DMS153 (cell line): ENCODE data around the gene PSMD11.
A peak's percentile ranks its signal among the peaks of the same experiment; 100 is the strongest.
"Not testable (repeated sequence)": the region's sequence is repeated elsewhere in the genome, so short reads cannot be mapped to it uniquely, and the experiment has no call there.

Source experiments
- DNase-seq: peaks from one replicate; lab custom pipeline; 2025; lab: John Stamatoyannopoulos, UW

The PSMD11 gene

GRCh38 chr17:32513579-32513978, 69.3 kb downstream of the PSMD11 start:
- no peak for DNase-seq

DNA sequence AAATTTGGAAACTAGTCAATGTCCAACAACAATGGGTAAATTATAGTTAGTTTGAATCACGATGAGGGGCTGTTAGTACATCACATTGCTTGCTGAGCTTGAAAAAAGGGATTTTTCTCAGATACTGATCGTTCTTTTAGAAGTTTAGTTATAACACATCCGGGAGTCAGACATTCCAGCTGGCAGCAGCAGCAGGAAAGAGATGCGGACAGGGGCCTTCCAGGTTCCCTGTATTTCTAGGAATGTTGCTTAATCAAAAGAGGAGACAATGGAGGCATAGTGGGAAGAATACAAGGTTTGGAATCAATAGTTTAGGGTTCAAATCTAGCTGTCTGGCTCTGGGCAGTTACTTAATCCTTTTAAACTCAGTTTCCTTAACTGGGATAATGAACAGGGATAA, 70.3 kb downstream of the PSMD11 start:
- DNase-seq: no peak

DNA sequence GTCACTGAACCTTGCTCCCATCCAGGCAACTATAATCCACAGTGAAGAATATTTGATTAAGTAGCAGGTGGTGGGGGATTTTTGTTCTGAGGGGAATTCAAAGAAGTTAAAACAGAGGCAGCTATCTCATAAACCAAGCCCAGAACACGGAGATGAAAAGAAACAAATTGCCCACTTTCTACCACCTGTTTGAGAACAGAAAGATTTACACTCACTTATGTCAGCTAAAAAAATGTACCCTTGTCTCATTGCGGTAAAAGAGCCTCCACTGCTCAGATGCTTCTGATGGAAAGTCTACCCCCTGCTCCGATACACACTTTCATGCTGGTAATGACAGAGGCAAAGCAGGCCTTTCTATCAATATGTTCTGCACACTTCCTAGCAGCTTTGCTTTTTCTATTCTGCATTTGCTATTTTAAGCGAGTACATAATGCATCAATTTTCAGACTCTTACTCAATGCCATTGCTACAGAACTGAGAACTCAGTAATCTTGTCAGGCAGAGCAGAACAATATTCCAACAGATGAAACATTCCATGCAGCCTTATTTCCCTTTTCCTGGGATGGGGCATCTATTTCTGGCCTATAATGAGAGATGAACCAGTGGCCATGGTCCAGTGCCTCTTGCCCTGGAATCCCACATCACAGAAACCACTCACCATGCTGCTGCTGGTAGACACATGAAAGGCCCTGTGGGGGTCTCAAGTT, 71.5 kb downstream of the PSMD11 start:
- DNase-seq: no peak

GRCh38 chr17:32516450-32516849, 72.1 kb downstream of the PSMD11 start:
- DNase-seq: peak; percentile 30

DNA sequence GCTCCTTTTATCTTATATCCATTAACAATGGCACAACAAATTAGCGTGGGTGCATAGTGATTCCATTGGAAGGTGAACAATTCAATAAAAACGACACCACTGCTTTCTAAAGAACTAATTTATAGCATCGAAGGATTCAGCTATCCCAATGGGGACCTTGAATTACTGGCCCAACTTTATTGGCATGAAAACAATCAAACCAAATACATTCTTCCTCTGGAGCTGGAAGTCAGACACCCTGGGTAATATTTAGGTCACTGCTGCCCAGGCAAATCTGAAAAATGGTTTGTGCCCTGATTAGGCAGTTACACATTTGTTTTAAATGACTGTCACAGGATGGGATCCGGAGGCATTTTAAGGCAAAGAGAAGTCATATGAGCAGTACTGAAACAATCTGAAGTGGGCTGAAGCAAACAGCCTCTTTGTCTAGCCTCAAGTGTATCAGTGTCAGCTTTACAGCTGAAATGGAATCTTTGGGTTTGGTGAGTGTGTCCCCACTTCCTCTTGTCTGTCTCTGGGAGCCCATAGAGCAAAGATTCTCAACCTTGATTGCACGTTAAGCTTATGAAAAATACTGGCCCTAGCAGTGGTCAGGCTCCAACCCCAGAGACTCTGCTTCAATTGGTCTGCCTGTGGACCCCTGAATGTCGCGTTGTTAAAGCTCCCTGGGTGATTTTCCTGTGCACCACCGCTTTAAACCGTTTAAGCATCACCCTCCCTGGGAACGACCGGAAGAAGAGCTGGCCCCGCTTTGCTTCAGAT, 72.8 kb downstream of the PSMD11 start:
- DNase-seq: no peak

DNA sequence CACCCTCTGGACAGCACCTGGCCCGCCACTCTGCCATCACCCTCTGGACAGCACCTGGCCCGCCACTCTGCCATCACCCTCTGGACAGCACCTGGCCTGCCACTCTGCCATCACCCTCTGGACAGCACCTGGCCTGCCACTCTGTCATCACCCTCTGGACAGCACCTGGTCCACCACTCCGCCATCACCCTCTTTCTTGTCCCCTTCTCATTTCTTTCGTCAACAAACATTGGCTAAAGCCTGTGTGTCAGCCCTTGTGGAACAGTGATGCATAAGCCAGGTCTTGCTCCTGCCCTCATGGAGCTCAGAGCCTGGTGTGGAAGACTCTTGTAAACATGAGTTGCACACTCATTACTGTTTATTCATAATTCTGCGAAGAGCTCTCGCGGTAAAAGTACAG, 73.7 kb downstream of the PSMD11 start:
- DNase-seq: no peak

- no peak for DNase-seq
Measured at GRCh38 chr17:32518646-32519227, 74.4 kb downstream of the PSMD11 start.

- DNase-seq: peak; percentile 59
Measured at GRCh38 chr17:32519228-32520103, 75.2 kb downstream of the PSMD11 start.

- DNase-seq: peak; percentile 35
Measured at GRCh38 chr17:32520104-32520701, 75.9 kb downstream of the PSMD11 start.

GRCh38 chr17:32520737-32521404, 76.6 kb downstream of the PSMD11 start:
- no peak for DNase-seq

DNA sequence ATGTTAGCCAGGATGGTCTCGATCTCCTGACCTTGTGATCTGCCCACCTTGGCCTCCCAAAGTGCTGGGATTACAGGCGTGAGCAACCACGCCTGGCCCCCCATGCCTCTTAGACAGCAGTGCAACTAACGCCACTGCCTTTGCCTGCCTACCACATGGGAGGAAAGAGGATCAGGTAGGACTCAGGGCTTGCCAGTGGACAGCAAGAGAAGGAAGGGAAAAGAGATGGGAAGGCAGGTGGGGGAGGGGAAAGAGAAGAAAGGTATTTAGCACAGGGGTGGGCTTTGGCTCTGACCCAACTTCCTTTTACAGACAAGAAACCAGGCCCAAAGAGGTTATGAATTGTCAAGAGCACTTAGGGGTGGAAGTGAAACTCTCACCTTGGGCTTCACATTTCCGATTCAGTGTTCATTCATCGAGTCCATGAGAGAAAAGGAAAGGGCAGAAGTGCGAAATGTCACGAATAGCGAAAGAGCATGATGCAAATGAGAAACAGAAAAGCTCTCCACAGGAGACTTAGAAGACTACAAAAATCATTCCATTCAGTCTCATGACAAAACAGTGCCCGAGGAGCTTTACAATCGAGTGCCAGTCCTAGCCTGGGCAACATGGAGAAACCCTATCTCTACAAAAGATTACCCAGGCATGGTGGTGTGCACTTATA, 78.8 kb downstream of the PSMD11 start:
- DNase-seq: no peak

- no peak for DNase-seq
Measured at GRCh38 chr17:32523827-32524552, 79.7 kb downstream of the PSMD11 start.

DNA sequence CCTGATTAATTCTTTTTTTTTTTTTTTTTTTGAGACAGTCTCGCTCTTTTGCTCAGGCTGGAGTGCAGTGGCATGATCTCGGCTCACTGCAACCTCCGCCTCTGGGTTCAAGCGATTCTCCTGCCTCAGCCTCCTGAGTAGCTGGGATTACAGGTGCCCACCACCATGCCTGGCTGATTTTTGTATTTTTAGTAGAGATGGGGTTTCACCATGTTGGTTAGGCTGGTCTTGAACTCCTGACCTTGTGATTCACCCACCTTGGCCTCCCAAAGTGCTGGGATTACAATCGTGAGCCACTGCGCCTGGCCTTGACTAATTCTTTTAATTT, 80.2 kb downstream of the PSMD11 start:
- DNase-seq: not testable (repeated sequence)

- no peak for DNase-seq
Measured at GRCh38 chr17:32525122-32525521, 80.8 kb downstream of the PSMD11 start.

DNA sequence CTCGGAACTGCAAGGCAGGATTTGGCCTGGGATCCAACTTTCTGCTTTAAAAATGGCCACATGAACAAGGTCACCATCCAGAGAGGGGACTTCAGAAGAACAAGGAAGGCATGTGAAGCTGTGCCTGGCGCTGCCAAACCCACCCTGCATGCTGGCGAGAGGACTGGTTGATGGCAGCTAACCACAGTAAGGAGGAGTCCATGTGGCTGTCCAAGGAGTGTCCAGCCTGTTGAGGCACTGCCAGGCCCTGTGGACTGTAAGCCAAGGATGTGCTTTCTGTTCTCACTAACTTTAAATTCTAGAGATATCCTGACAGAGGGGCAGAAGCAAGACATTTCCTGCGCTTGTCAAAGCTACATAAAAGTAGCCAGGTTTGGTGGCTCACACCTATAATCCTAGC, 82.8 kb downstream of the PSMD11 start:
- no peak for DNase-seq

DNA sequence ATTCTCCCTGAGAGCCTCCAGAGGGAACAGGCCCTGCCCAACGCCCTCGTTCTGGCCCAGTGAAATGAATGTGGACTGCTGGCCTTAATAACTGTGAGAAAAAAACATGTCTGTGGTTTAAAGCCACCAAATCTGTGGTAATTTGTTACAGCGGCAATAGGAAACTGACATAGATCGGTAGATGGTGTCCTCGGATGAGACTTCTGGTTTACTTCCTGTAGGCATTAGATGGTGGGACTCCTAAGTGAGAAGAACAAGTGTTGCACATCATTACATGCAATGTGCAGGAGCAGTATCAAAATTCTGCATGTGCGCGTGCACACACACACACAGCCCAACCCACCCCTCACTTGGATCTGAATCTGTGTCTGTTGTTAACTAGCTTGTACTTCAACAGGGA, 84.5 kb downstream of the PSMD11 start:
- DNase-seq: no peak

- DNase-seq: peak; percentile 74
Measured at GRCh38 chr17:32529604-32530003, 85.3 kb downstream of the PSMD11 start.
